Measurements from ENCODE around the gene AFAP1L2. TPM values are rescaled to one million over a fixed set of nuclear protein-coding genes. Genes with fewer than 3 reads are reported as not detected.

AFAP1L2 gene
- total RNA-seq, 6 experiments from 2014 or later, result 0.50 to 2.2 (median 1.1) TPM

GRCh38 chr10:114393886-114394285 lies 10.4 kb downstream of the AFAP1L2 start:
- Histone ChIP-seq H3K27ac (no peak overlapping the region), H3K27me3 (no peaks in the 10 kb centered on the region), H3K36me3 (no peaks in the 10 kb centered on the region), H3K9me3 (no peaks in the 10 kb centered on the region), H3K4me3 (no peak overlapping the region), H3K4me1 (no peaks in the 10 kb centered on the region)
- ATAC-seq, result no peak
- 73% methylated on average over 5 of the region's 7 CpGs for WGBS (ENCODE audit: insufficient coverage, low coverage, low lambda C conversion rate, missing lambda C conversion rate)
- intact Hi-C loops (cut with DNase I), result no loop called here
- TF ChIP-seq POLR2A (IDR thresholded peaks at IDR 0.05) (no peak), CTCF (IDR thresholded peaks at IDR 0.05) (no peak)
- DNase-seq, result no peak

- WGBS (ENCODE audit: insufficient coverage, low coverage, low lambda C conversion rate, missing lambda C conversion rate), result 47% methylated on average over 7 of the region's 11 CpGs
- ATAC-seq, result no peak
- no peak overlapping the region for H3K27ac ChIP-seq
- no peaks in the 10 kb centered on the region for H3K27me3 ChIP-seq
- intact Hi-C loops (cut with DNase I), result no loop called here
- H3K4me1 ChIP-seq, result no peaks in the 10 kb centered on the region
- H3K36me3 ChIP-seq, result no peaks in the 10 kb centered on the region
- no peaks in the 10 kb centered on the region for H3K9me3 ChIP-seq
- TF ChIP-seq CTCF (IDR thresholded peaks at IDR 0.05) (no peak), POLR2A (IDR thresholded peaks at IDR 0.05) (no peak)
- no peak for DNase-seq
- no peak overlapping the region for H3K4me3 ChIP-seq
Observed at GRCh38 chr10:114393482-114393881, 10.8 kb downstream of the AFAP1L2 start.

- Histone ChIP-seq H3K36me3 (no peaks in the 10 kb centered on the region), H3K9me3 (no peaks in the 10 kb centered on the region), H3K4me1 (no peaks in the 10 kb centered on the region), H3K27ac (no peak overlapping the region), H3K4me3 (no peak overlapping the region), H3K27me3 (no peaks in the 10 kb centered on the region)
- ATAC-seq (no peak), DNase-seq (no peak)
- WGBS (ENCODE audit: insufficient coverage, low coverage, low lambda C conversion rate, missing lambda C conversion rate), result 51% methylated on average over 5 of the region's 5 CpGs
- intact Hi-C loops (cut with DNase I), result no loop called here
- no peak for TF ChIP-seq CTCF (IDR thresholded peaks at IDR 0.05)
- TF ChIP-seq POLR2A (IDR thresholded peaks at IDR 0.05), result no peak
Observed at GRCh38 chr10:114392112-114392835, 12.0 kb downstream of the AFAP1L2 start.

GRCh38 chr10:114391599-114391998 lies 12.7 kb downstream of the AFAP1L2 start:
- Histone ChIP-seq H3K27me3 (no peaks in the 10 kb centered on the region), H3K27ac (no peak overlapping the region), H3K9me3 (no peaks in the 10 kb centered on the region), H3K4me3 (no peak overlapping the region), H3K4me1 (no peaks in the 10 kb centered on the region), H3K36me3 (no peaks in the 10 kb centered on the region)
- TF ChIP-seq CTCF (IDR thresholded peaks at IDR 0.05) (no peak), POLR2A (IDR thresholded peaks at IDR 0.05) (no peak)
- 68% methylated on average over 3 of the region's 5 CpGs for WGBS (ENCODE audit: insufficient coverage, low coverage, low lambda C conversion rate, missing lambda C conversion rate)
- no peak for DNase-seq
- intact Hi-C loops (cut with DNase I), result no loop called here
- ATAC-seq, result no peak

All from right lobe of liver (tissue), 6 donors.